B cell (primary cell): ENCODE results near the gene NCOA1.
"Not testable (repeated sequence)": the region's sequence is repeated elsewhere in the genome, so short reads cannot be mapped to it uniquely, and the experiment has no call there.

Experiments
- CTCF ChIP-seq: fragments of 200-600 bp; IDR thresholded peaks from one replicate; pipeline ENCODE4 v1.8.0; 2022; ENCODE audit warnings: antibody characterized with exemption, mild to moderate bottlenecking
- EZH2 ChIP-seq: IDR thresholded peaks from 2 replicates; pipeline ENCODE4 v1.6.1; 2012; ENCODE audit warnings: borderline replicate concordance, low read depth, mild to moderate bottlenecking, moderate library complexity, low read length; ENCODE audit not compliant: insufficient read depth, poor library complexity, severe bottlenecking

DNA sequence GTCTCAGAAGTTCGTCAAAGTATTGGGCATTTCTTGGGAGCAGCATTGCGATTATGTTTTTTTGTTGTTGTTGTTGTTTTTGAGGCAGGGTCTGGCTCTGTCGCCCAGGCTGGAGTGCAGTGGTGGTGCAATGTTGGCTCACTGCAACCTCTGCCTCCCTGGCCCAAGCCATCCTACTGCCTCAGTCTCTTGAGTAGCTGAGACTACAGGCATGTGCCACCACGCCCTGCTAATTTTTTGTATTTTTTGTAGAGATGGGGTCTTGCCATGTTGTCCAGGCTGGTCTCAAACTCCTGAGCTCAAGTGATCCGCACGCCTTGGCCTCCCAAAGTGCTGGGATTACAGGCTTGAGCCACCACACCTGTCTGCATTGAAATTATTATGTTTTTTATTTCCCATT, 109.1 kb downstream of the NCOA1 start:
- not testable (repeated sequence) for TF ChIP-seq CTCF, EZH2
